ENCODE measurements around the gene SPSB4.

The SPSB4 gene

DNA sequence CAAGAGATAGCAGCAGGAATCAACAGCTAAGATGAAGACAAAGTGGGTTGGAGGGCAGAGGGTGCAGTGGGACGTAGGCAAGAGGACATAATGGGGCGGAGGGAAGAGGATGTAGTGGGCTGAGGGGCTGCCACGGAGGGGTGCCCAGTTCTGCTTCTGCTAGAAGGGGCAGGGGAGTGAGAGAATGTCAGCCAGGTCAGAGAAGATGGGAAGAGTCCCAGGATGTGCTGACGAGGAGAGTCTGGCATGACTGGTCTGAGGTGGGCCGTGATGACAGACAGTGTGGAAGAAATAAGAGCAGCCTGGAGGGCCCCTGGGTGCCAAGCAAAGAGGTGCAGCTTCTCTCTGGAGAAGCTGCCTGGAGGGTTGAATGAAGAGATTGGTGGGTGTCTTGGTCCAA is 4.0 kb downstream of the SPSB4 start:
- no peak for DNase-seq

GRCh38 chr3:141055536-141056445 is 4.6 kb downstream of the SPSB4 start:
- DNase-seq, result no peak

GRCh38 chr3:141056751-141057171 is 5.6 kb downstream of the SPSB4 start:
- DNase-seq, result no peak

GRCh38 chr3:141057436-141057835 is 6.3 kb downstream of the SPSB4 start:
- DNase-seq, result no peak

- DNase-seq, result no peak
Measured at GRCh38 chr3:141057946-141058800, 7.0 kb downstream of the SPSB4 start.

- DNase-seq, result no peak
Measured at GRCh38 chr3:141058996-141059395, 7.8 kb downstream of the SPSB4 start.

GRCh38 chr3:141059816-141060215 is 8.7 kb downstream of the SPSB4 start:
- DNase-seq, result no peak

GRCh38 chr3:141060327-141060726 is 9.2 kb downstream of the SPSB4 start:
- no peak for DNase-seq

DNA sequence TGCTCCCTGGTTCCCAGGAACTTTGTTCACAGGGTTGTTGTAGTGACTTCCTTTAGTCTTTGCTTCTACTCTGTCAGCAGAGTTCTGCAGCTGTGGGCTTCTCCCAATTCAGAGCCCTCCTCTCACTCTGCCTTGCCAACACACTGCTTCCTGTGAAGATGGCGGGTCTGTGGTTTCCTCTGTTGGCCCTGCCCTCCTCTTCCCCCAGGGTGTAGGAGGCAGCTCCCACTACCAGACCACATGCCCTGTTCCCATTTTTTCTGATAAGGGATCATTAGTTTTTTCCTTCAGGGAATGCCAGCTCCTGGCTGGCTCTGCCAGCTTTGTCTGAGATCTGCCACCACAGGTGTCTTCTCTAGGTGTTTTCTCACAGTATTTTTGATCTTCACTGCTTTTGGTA is 12.7 kb downstream of the SPSB4 start:
- DNase-seq, result no peak

- no peak for DNase-seq
Measured at GRCh38 chr3:141064255-141064926, 13.2 kb downstream of the SPSB4 start.

DNA sequence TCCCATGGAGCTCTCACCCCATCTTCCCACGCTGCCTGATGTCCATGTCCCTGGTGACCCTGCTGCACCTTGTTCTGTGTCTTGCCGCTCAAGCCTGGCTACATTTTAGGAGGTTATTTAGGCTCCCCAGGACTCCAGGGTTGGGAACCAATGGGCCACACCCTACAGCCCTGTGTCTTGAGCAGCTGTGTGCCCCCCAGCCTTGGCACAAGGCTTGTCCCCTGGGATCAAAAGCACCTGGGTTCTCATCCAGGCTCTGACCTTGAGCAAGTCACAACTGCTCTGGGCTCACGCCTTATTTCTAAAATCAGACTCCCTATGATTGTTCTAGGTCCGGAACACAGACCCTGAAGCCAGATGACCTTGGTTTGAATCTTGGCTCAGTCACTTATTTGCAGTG is 14.1 kb downstream of the SPSB4 start:
- DNase-seq, result no peak

DNA sequence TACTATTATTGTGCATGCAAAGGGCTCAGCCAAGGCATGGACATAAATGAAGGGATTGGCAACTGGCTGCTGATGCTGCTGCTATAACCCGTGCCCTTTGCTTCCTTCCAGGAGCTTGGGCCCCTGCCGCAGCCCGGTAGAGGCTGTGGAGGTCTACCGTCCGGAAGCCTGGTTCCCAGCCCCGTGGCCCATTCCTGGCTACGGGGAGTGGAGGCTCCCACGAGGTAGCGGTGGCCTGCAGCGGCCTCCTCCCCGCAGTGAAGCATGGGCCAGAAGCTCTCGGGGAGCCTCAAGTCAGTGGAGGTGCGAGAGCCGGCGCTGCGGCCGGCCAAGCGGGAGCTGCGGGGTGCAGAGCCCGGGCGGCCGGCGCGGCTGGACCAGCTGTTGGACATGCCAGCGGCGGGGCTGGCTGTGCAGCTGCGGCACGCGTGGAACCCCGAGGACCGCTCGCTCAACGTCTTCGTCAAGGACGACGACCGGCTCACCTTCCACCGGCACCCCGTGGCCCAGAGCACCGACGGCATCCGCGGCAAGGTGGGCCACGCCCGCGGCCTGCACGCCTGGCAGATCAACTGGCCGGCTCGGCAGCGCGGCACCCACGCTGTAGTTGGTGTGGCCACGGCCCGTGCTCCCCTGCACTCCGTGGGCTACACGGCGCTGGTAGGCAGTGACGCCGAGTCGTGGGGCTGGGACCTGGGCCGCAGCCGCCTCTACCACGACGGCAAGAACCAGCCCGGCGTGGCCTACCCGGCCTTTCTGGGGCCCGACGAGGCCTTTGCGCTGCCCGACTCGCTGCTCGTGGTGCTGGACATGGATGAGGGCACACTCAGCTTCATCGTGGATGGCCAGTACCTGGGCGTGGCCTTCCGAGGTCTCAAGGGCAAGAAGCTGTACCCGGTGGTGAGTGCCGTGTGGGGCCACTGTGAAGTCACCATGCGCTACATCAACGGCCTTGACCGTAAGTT is 15.0 kb downstream of the SPSB4 start:
- DNase-seq, result no peak

- DNase-seq, result no peak
Measured at GRCh38 chr3:141067206-141067974, 16.2 kb downstream of the SPSB4 start.

DNA sequence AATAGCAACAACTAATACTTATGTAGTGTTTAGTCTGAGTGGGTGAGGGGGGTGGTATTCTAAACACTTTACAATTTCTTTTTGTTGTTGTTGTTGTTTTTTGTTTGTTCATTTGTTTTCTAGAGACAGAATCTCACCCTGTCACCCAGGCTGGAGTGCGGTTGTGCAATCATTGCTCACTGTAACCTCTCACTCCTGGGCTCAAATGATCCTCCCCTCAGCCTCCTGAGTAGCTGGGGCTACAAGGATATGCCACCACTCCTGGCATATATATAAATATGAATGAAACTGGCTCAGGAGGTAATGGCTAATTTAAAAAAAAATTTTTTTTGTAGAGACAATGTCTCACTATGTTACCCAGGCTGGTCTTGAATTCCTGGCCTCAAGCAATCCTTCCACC is 19.1 kb downstream of the SPSB4 start:
- no peak for DNase-seq

DNA sequence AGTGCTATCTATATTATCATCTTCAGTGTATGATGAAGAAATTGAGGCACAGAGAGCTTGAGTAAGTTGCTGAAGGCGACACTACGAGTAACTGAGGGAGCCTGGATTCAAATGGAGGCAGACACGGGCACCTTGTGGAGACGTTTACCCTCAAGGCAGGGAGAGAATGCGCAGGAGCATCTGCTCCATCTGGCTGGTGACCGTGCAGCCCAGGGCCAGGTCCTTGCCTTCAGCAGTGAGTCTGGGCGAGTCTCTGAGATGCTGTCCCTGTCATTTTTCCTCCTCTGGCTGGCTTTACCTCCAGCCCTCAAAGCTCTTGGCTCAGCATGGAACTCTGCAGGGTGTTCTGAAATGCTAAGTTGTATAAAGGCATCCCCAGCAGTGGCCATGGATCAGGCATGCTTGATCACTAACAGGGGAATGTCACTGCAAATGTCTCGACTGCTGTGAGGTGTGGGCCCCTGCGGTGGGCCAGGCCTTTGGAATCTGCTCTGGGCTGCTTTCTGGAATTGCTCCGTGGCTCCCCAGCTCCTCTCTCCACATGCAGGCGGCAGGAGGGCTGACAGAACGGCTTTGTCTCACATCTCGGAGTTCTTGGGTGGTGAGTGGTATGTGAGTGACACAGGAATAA is 19.7 kb downstream of the SPSB4 start:
- no peak for DNase-seq

GRCh38 chr3:141071681-141072260 is 20.6 kb downstream of the SPSB4 start:
- DNase-seq, result no peak

DNA sequence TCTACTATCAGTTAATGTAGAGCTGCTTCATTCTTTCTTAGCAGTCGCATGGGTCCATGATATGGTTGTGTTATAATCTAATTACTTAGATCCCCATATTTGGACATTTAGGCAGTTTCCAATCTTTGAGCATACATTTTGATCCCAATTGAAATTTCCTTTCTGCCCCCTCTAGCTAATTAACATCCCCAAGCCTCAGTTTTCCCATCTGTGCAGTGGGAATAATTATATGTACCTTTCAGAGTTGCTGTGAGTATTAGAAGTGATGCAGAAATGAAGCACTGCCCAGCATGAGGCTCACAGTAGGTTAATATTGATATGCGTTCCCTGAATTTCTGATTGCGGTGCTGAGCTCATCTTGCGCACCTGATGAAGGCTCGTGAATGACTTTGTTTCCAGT is 21.8 kb downstream of the SPSB4 start:
- DNase-seq, result no peak

DNA sequence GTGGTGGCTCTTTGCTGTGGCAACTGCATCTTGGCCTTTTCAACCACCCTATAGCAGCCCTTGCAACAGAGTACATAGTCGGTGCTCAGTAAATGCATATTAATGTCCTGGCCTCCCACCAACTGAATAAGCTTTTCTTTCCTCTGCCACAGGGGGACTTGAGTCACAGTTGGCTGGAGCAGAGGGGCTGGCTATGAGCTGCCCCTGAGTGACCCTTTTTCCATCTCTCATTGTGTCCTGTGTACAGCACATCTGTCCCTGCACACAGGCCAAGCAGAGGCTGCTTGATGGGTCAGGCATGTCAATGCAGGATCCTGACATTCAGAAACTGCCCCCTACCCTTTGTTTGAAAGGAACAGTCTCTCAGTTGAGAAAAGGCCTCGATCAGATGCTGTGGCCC is 22.4 kb downstream of the SPSB4 start:
- DNase-seq, result no peak

DNA sequence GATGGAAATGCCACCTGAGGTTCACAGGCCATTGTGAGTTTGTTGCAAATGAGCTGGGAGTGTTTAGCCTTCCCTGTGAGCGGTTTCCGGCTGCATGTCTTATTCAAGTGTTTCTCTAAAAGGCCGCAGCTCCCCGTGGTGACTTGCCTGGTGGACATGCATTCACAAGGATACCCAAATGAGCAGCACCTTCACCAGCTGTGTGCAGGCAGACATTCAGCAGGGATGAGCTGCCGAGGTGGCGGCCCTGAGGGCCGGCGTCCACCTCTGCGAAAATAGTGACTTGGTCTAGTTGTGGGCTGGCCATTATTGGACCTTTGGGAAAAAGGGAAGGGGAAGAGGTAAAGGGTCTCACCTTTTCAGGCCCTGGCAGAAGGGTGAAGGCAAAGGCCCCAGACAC is 23.4 kb downstream of the SPSB4 start:
- no peak for DNase-seq

- DNase-seq, result no peak
Measured at GRCh38 chr3:141076036-141076773, 25.1 kb downstream of the SPSB4 start.

All from fibroblast of skin of right biceps (primary cell).